SK-N-SH (cell line): ENCODE results near the gene WIPF2. TPM values are rescaled to one million over a fixed set of nuclear protein-coding genes. Genes with fewer than 3 reads are reported as not detected.

Experiments used
- CTCF ChIA-PET: fragments of 300-600, 350-600 bp; formaldehyde crosslinking; extraction: SDS; loops from one replicate; lab custom pipeline; 2021; lab: Yijun Ruan, JAX
- POLR2A ChIA-PET: fragments of 350-600 bp; sonication (Branson Sonifier 250); formaldehyde crosslinking; extraction: SDS; loops from one replicate; lab custom pipeline; 2020; ENCODE audit warnings: antibody characterized with exemption, inconsistent platforms; lab: Yijun Ruan, JAX
- DNase-seq: peaks from one replicate; pipeline ENCODE4 v3.0.0; 2012
- H2AFZ ChIP-seq: fragments of 200-600 bp; sonication (generic); 2 replicates; pipeline ENCODE4 v1.8.1; 2016; ENCODE audit warnings: antibody characterized with exemption, mild to moderate bottlenecking, low read depth
- H3F3A ChIP-seq: fragments of 200-600 bp; sonication (generic); replicated peaks from 2 replicates; pipeline ENCODE3; 2016; ENCODE audit warnings: antibody characterized with exemption, mild to moderate bottlenecking; ENCODE audit not compliant: insufficient read depth
- H3K27ac ChIP-seq, 2 experiments: fragments of 200-500 bp in 1 of 2; fragments of 200-600 bp in 1 of 2; sonication (Bioruptor generic) in 1 of 2; sonication (generic), shearing (Covaris generic) in 1 of 2; 2 replicates each; pipeline versions ENCODE4 v1.5.1 to v1.6.1; 2014 to 2016; ENCODE audit warnings: low read depth in 2 of 2, inconsistent platforms in 1 of 2, low read length in 1 of 2, mild to moderate bottlenecking in 1 of 2, mixed read lengths in 1 of 2
- H3K27me3 ChIP-seq: fragments of 200-600 bp; sonication (generic), shearing (Covaris generic); 2 replicates; pipeline ENCODE4 v1.6.1; 2016; ENCODE audit warnings: mixed run types; ENCODE audit not compliant: insufficient read depth
- H3K36me3 ChIP-seq, 2 experiments: fragments of 200-500 bp in 1 of 2; fragments of 200-600 bp in 1 of 2; sonication (Bioruptor generic) in 1 of 2; sonication (generic) in 1 of 2; replicated peaks in 1 of 2; 2 replicates each; pipeline versions ENCODE3 to v1.5.1; 2014 to 2016; ENCODE audit warnings: low read length in 1 of 2, mild to moderate bottlenecking in 1 of 2; ENCODE audit not compliant: insufficient read depth in 2 of 2, control insufficient read depth in 1 of 2
- H3K4me1 ChIP-seq, 2 experiments: fragments of 200-500 bp in 1 of 2; fragments of 200-600 bp in 1 of 2; sonication (Bioruptor generic) in 1 of 2; sonication (generic), shearing (Covaris generic) in 1 of 2; 2 replicates each; pipeline versions ENCODE4 v1.5.1 to v1.6.1; 2014 to 2016; ENCODE audit warnings: low read depth in 1 of 2, low read length in 1 of 2, mixed run types in 1 of 2; ENCODE audit not compliant: insufficient read depth in 2 of 2, control insufficient read depth in 1 of 2
- H3K4me2 ChIP-seq: fragments of 200-600 bp; sonication (generic), shearing (Covaris generic); 2 replicates; pipeline ENCODE4 v1.6.1; 2017; ENCODE audit warnings: mixed run types
- H3K4me3 ChIP-seq, 2 experiments: fragments of 200-500 bp in 1 of 2; fragments of 200-600 bp in 1 of 2; sonication (Bioruptor generic) in 1 of 2; sonication (generic), shearing (Covaris generic) in 1 of 2; 2 replicates each; pipeline versions ENCODE4 v1.5.1 to v1.8.1; 2014 to 2016; ENCODE audit warnings: low read depth in 2 of 2, inconsistent platforms in 1 of 2, low read length in 1 of 2, mild to moderate bottlenecking in 1 of 2, mixed read lengths in 1 of 2, moderate library complexity in 1 of 2
- H3K79me2 ChIP-seq: fragments of 200-600 bp; sonication (generic); 2 replicates; pipeline ENCODE4 v1.8.1; 2017; ENCODE audit warnings: mild to moderate bottlenecking; ENCODE audit not compliant: insufficient read depth
- H3K9ac ChIP-seq: fragments of 200-600 bp; sonication (generic); 2 replicates; pipeline ENCODE4 v1.6.1; 2017; ENCODE audit warnings: mixed run types
- H3K9me2 ChIP-seq: fragments of 200-600 bp; sonication (generic); 2 replicates; pipeline ENCODE4 v1.6.1; 2017; ENCODE audit warnings: mixed run types
- H3K9me3 ChIP-seq: fragments of 200-600 bp; sonication (generic); 2 replicates; pipeline ENCODE4 v1.6.1; 2017; ENCODE audit warnings: mixed run types, mild to moderate bottlenecking, moderate library complexity
- H4K20me1 ChIP-seq: fragments of 200-600 bp; sonication (generic); 2 replicates; pipeline ENCODE4 v1.6.1; 2017; ENCODE audit warnings: mild to moderate bottlenecking, mixed run types; ENCODE audit not compliant: insufficient read depth
- CHD2 ChIP-seq: fragments of 150-350 bp; IDR thresholded peaks from 2 replicates; pipeline ENCODE4 v1.6.1; 2018; ENCODE audit warnings: low read length; ENCODE audit not compliant: partially characterized antibody
- EP300 ChIP-seq, 2 experiments: IDR thresholded peaks; 2 replicates each; pipeline versions ENCODE4 v1.4.0 to v1.6.1; 2012; ENCODE audit warnings: borderline replicate concordance in 1 of 2, low read depth in 1 of 2, low read length in 1 of 2
- FOXJ3 ChIP-seq: sonication (generic); formaldehyde crosslinking; IDR thresholded peaks from 2 replicates; pipeline ENCODE4 v1.5.1; 2020; ENCODE audit warnings: mild to moderate bottlenecking, missing genetic modification reagents
- FOXM1 ChIP-seq: IDR thresholded peaks from 2 replicates; pipeline ENCODE4 v1.4.0; 2012; ENCODE audit warnings: low read depth, mild to moderate bottlenecking
- GATA2 ChIP-seq: sonication (generic); formaldehyde crosslinking; IDR thresholded peaks from 2 replicates; pipeline ENCODE4 v1.5.0; 2020; ENCODE audit warnings: mild to moderate bottlenecking, missing genetic modification reagents
- JUND ChIP-seq: IDR thresholded peaks from 2 replicates; pipeline ENCODE4 v1.4.0; 2012
- MAX ChIP-seq: IDR thresholded peaks from 2 replicates; pipeline ENCODE4 v1.4.0; 2012; ENCODE audit warnings: low read depth
- MEF2A ChIP-seq: IDR thresholded peaks from 2 replicates; pipeline ENCODE4 v1.4.0; 2012; ENCODE audit warnings: low read depth, borderline replicate concordance
- NFIC ChIP-seq: IDR thresholded peaks from 2 replicates; pipeline ENCODE4 v1.4.0; 2012; ENCODE audit warnings: borderline replicate concordance
- NRF1 ChIP-seq: IDR thresholded peaks from 2 replicates; pipeline ENCODE4 v1.6.1; 2012; ENCODE audit warnings: low read depth, mild to moderate bottlenecking, low read length
- POLR2AphosphoS5 ChIP-seq: IDR thresholded peaks from 2 replicates; pipeline ENCODE4 v1.6.1; 2012; ENCODE audit warnings: low read depth, low read length
- RAD21 ChIP-seq: IDR thresholded peaks from 2 replicates; pipeline ENCODE4 v1.6.1; 2012; ENCODE audit warnings: mild to moderate bottlenecking, low read length
- RCOR1 ChIP-seq: fragments of 150-350 bp; IDR thresholded peaks from 2 replicates; pipeline ENCODE4 v1.6.1; 2017; ENCODE audit warnings: antibody characterized with exemption, low read length
- RFX5 ChIP-seq: IDR thresholded peaks from 2 replicates; pipeline ENCODE4 v1.6.1; 2012; ENCODE audit warnings: mild to moderate bottlenecking, improper control_type of control experiment, low read length
- RXRA ChIP-seq: IDR thresholded peaks from 2 replicates; pipeline ENCODE4 v1.4.0; 2012; ENCODE audit warnings: low read depth, mild to moderate bottlenecking, borderline replicate concordance
- SIN3A ChIP-seq: IDR thresholded peaks from 2 replicates; pipeline ENCODE4 v1.6.1; 2012; ENCODE audit warnings: low read depth, mild to moderate bottlenecking, low read length, moderate library complexity, borderline replicate concordance
- SMC3 ChIP-seq: IDR thresholded peaks from 2 replicates; pipeline ENCODE4 v1.6.1; 2012; ENCODE audit warnings: low read depth, low read length, improper control_type of control experiment
- TAF1 ChIP-seq: IDR thresholded peaks from 2 replicates; pipeline ENCODE4 v1.6.1; 2012; ENCODE audit warnings: low read depth, mild to moderate bottlenecking, low read length, moderate library complexity, borderline replicate concordance
- TCF12 ChIP-seq: IDR thresholded peaks from 2 replicates; pipeline ENCODE4 v1.4.0; 2012
- TEAD4 ChIP-seq: IDR thresholded peaks from 2 replicates; pipeline ENCODE4 v1.4.0; 2012; ENCODE audit warnings: mild to moderate bottlenecking, borderline replicate concordance; ENCODE audit not compliant: insufficient read depth
- USF1 ChIP-seq: IDR thresholded peaks from 2 replicates; pipeline ENCODE4 v1.4.0; 2012; ENCODE audit warnings: low read depth, borderline replicate concordance
- WGBS: methylation state at CpG from one replicate; pipeline ENCODE4 v1.1.6; 2017; ENCODE audit warnings: low lambda C conversion rate; 5-methylcytosine and 5-hydroxymethylcytosine counted together
- polyA plus RNA-seq, 3 experiments: library from polyadenylated mRNA; depleted of rRNA; stranded (reverse); fragments of >200 nt; gene quantifications; 2 replicates each; pipeline ENCODE4 v1.2.3, GENCODE V29; 2012
- TF ChIP-seq, protein P1 (sequence below): fragments of 150-350 bp; IDR thresholded peaks from 2 replicates; pipeline ENCODE4 v1.6.1; 2017; ENCODE audit warnings: antibody characterized with exemption, low read length, low read depth, borderline replicate concordance
- TF ChIP-seq, protein P2 (sequence below): IDR thresholded peaks from 2 replicates; pipeline ENCODE4; 2012
- TF ChIP-seq, protein P3 (sequence below): fragments of 200-600 bp; sonication (generic); IDR thresholded peaks from 2 replicates; pipeline ENCODE4 v1.6.1; 2017; ENCODE audit warnings: antibody characterized with exemption, mild to moderate bottlenecking, moderate library complexity
- TF ChIP-seq, protein P4 (sequence below): IDR thresholded peaks from 2 replicates; pipeline ENCODE4 v1.6.1; 2012; ENCODE audit warnings: mild to moderate bottlenecking, low read depth, low read length, moderate library complexity

WIPF2 gene
- polyA plus RNA-seq, 1 of the 3 experiments (the other 2 are of a cell fraction): 6.8 TPM

DNA sequence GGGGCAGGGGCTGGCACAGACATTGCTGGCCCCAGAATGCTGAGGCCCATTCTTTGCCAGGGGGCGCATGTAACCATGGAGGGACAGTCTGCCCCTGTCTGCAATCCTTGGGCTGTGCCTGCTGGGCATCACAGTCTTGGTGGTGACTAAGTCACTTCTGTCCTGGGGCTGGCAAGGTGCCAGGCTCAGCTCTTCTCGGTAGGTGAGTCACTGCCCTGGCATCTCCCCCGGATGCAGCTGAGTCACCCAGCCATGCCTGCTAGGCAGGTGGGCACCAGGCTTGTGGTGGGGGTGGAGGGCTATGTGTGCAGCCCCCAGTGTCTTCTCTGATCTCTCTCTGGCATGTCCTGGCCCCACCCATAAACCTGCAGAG, 95.5 kb downstream of the WIPF2 start:
- Histone ChIP-seq H4K20me1 (no peaks in the 10 kb centered on the region), H3K9ac (0 out of 2 replicates have a peak overlapping the region, but pooled peaks have one; percentile 37), H3K9me3 (no peaks in the 10 kb centered on the region), H3K36me3 (no peaks in the 10 kb centered on the region), H3K4me2 (peak overlapping the region; percentile 68), H3F3A (peaks cover 50% of the 10 kb centered on the region), H3K4me3 (no peak overlapping the region), H3K4me1 (peaks cover 58 to 91% of the 10 kb centered on the region in 2 experiments), H3K27ac (peak overlapping the region; percentile 95 to 99), H3K79me2 (peaks cover 37% of the 10 kb centered on the region), H3K9me2 (no peaks in the 10 kb centered on the region), H3K27me3 (no peaks in the 10 kb centered on the region), H2AFZ (no peak overlapping the region)
- WGBS: 0% methylated on average over 1 of the region's 3 CpGs
- CTCF ChIA-PET: interaction anchor here (36.0 to 57.6 kb wide), 2 partner anchors 9 to 24 kb away, joined by 1706 read pairs; partner anchors contain the start of genes CDC6, GJD3 and RARA
- POLR2A ChIA-PET: no interaction called here
- peak; percentile 60 for DNase-seq
- TF ChIP-seq GATA2 (CRISPR knock-in tag): no peak
- no peak for TF ChIP-seq TAF1
- TF ChIP-seq, protein P1, sequence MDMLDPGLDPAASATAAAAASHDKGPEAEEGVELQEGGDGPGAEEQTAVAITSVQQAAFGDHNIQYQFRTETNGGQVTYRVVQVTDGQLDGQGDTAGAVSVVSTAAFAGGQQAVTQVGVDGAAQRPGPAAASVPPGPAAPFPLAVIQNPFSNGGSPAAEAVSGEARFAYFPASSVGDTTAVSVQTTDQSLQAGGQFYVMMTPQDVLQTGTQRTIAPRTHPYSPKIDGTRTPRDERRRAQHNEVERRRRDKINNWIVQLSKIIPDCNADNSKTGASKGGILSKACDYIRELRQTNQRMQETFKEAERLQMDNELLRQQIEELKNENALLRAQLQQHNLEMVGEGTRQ: no peak
- TF ChIP-seq TCF12: peak; percentile 99
- peak; percentile 85 for TF ChIP-seq POLR2AphosphoS5
- TF ChIP-seq RCOR1: 0 out of 2 replicates have a peak, but pooled peaks have one; percentile 33
- TF ChIP-seq FOXJ3 (CRISPR knock-in tag): no peak
- TF ChIP-seq SIN3A: 0 out of 2 replicates have a peak, but pooled peaks have one; percentile 45
- peak; percentile 79; the same call in 1 of the 2 replicates for TF ChIP-seq MEF2A
- TF ChIP-seq SMC3: no peak
- peak; percentile 97 for TF ChIP-seq TEAD4
- peak; percentile 84; the same call in 1 of the 2 replicates for TF ChIP-seq FOXM1
- peak; percentile 100 for TF ChIP-seq NFIC
- TF ChIP-seq RFX5: no peak
- peak; percentile 93 for TF ChIP-seq MAX
- peak; percentile 100 for TF ChIP-seq JUND
- TF ChIP-seq EP300 (IDR thresholded peaks at IDR 0.05; ENCODE audit: borderline replicate concordance in 1 of 2, low read depth in 1 of 2, low read length in 1 of 2): peak; percentile 50 to 99
- TF ChIP-seq, protein P2, sequence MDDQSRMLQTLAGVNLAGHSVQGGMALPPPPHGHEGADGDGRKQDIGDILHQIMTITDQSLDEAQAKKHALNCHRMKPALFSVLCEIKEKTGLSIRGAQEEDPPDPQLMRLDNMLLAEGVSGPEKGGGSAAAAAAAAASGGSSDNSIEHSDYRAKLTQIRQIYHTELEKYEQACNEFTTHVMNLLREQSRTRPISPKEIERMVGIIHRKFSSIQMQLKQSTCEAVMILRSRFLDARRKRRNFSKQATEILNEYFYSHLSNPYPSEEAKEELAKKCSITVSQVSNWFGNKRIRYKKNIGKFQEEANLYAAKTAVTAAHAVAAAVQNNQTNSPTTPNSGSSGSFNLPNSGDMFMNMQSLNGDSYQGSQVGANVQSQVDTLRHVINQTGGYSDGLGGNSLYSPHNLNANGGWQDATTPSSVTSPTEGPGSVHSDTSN: peak; percentile 90
- no peak for TF ChIP-seq RAD21
- TF ChIP-seq, protein P3, sequence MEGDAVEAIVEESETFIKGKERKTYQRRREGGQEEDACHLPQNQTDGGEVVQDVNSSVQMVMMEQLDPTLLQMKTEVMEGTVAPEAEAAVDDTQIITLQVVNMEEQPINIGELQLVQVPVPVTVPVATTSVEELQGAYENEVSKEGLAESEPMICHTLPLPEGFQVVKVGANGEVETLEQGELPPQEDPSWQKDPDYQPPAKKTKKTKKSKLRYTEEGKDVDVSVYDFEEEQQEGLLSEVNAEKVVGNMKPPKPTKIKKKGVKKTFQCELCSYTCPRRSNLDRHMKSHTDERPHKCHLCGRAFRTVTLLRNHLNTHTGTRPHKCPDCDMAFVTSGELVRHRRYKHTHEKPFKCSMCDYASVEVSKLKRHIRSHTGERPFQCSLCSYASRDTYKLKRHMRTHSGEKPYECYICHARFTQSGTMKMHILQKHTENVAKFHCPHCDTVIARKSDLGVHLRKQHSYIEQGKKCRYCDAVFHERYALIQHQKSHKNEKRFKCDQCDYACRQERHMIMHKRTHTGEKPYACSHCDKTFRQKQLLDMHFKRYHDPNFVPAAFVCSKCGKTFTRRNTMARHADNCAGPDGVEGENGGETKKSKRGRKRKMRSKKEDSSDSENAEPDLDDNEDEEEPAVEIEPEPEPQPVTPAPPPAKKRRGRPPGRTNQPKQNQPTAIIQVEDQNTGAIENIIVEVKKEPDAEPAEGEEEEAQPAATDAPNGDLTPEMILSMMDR: peak; percentile 28; the same call in 1 of the 2 replicates
- TF ChIP-seq RXRA: peak; percentile 89; the same call in 1 of the 2 replicates
- TF ChIP-seq, protein P4, sequence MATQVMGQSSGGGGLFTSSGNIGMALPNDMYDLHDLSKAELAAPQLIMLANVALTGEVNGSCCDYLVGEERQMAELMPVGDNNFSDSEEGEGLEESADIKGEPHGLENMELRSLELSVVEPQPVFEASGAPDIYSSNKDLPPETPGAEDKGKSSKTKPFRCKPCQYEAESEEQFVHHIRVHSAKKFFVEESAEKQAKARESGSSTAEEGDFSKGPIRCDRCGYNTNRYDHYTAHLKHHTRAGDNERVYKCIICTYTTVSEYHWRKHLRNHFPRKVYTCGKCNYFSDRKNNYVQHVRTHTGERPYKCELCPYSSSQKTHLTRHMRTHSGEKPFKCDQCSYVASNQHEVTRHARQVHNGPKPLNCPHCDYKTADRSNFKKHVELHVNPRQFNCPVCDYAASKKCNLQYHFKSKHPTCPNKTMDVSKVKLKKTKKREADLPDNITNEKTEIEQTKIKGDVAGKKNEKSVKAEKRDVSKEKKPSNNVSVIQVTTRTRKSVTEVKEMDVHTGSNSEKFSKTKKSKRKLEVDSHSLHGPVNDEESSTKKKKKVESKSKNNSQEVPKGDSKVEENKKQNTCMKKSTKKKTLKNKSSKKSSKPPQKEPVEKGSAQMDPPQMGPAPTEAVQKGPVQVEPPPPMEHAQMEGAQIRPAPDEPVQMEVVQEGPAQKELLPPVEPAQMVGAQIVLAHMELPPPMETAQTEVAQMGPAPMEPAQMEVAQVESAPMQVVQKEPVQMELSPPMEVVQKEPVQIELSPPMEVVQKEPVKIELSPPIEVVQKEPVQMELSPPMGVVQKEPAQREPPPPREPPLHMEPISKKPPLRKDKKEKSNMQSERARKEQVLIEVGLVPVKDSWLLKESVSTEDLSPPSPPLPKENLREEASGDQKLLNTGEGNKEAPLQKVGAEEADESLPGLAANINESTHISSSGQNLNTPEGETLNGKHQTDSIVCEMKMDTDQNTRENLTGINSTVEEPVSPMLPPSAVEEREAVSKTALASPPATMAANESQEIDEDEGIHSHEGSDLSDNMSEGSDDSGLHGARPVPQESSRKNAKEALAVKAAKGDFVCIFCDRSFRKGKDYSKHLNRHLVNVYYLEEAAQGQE: peak; percentile 66
- TF ChIP-seq CHD2: peak; percentile 18
- TF ChIP-seq USF1: no peak
- TF ChIP-seq NRF1: no peak
